Brain microvascular endothelial cell (primary cell): ENCODE results near the gene ACTRT2.
A peak's percentile ranks its signal among the peaks of the same experiment; 100 is the strongest.

Source experiments
- DNase-seq: peaks from one replicate; pipeline ENCODE4 v3.0.0-alpha.2; 2020
- H3K27ac ChIP-seq: fragments of 250-450 bp; sonication (Bioruptor Pico); 2 replicates; pipeline ENCODE4 v1.5.1; 2020; ENCODE audit warnings: mild to moderate bottlenecking, moderate library complexity
- H3K27me3 ChIP-seq: fragments of 250-450 bp; sonication (Bioruptor Pico); replicated peaks from 2 replicates; pipeline ENCODE4 v1.5.1; 2020; ENCODE audit warnings: mild to moderate bottlenecking
- H3K36me3 ChIP-seq: fragments of 250-450 bp; sonication (Bioruptor Pico); replicated peaks from 2 replicates; pipeline ENCODE4 v1.5.1; 2020; ENCODE audit warnings: mild to moderate bottlenecking
- H3K4me3 ChIP-seq: 2 replicates; pipeline ENCODE4 v1.5.1; 2011; ENCODE audit warnings: low read depth, mild to moderate bottlenecking, control low read depth, low read length, moderate library complexity
- CTCF ChIP-seq: IDR thresholded peaks from 2 replicates; pipeline ENCODE4 v1.5.1; 2011; ENCODE audit warnings: low read depth, mild to moderate bottlenecking, moderate library complexity, low read length, control low read depth, inconsistent platforms; ENCODE audit errors: missing control alignments
- in situ Hi-C: cut with HindIII; loops from 2 replicates; pipeline ENCODE4 v1.10.0; 2017; ENCODE audit warnings: low sequenced_read_pairs, low pct_ligation_motif_present

ACTRT2 gene

GRCh38 chr1:3067671-3068563 lies 46.6 kb downstream of the ACTRT2 start:
- TF ChIP-seq CTCF = no peak
- in situ Hi-C loops = loop anchor here (25.0 kb wide), 1 partner anchor 344 kb away; no protein-coding TSS in a partner anchor
- Histone ChIP-seq H3K27ac (no peak overlapping the region), H3K36me3 (no peaks in the 10 kb centered on the region), H3K4me3 (peak overlapping the region; percentile 32), H3K27me3 (peaks cover 74% of the 10 kb centered on the region)
- no peak for DNase-seq

- Histone ChIP-seq H3K36me3 (no peaks in the 10 kb centered on the region), H3K27ac (no peak within 1 kb of the TSS), H3K27me3 (peaks cover 74% of the 10 kb centered on the region), H3K4me3 (peak within 1 kb of the TSS; percentile 55)
- in situ Hi-C loops = loop anchor here (25.0 kb wide), 1 partner anchor 344 kb away; no protein-coding TSS in a partner anchor
- TF ChIP-seq CTCF = no peak
- peak; percentile 32 for DNase-seq
These were observed 47.5 kb downstream of the ACTRT2 start, which contains the start of gene PRDM16 for GRCh38 chr1:3068564-3069431. PRDM16 (plus strand) TSS chr1:3069203; CDS start chr1:3069260, 57 bp downstream.

- H3K4me3 ChIP-seq = peak overlapping the region; percentile 55
- H3K36me3 ChIP-seq = no peaks in the 10 kb centered on the region
- TF ChIP-seq CTCF = peak; percentile 56
- no peak overlapping the region for H3K27ac ChIP-seq
- peak; percentile 50 for DNase-seq
- H3K27me3 ChIP-seq = peaks cover 72% of the 10 kb centered on the region
- in situ Hi-C loops = loop anchor here (25.0 kb wide), 1 partner anchor 343 kb away; no protein-coding TSS in a partner anchor
These were observed 48.4 kb downstream of the ACTRT2 start for GRCh38 chr1:3069491-3070308.

- Histone ChIP-seq H3K36me3 (no peaks in the 10 kb centered on the region), H3K4me3 (peak overlapping the region; percentile 55), H3K27ac (no peak overlapping the region), H3K27me3 (peaks cover 66% of the 10 kb centered on the region)
- no peak for TF ChIP-seq CTCF
- no peak for DNase-seq
- in situ Hi-C loops = loop anchor here (25.0 kb wide), 1 partner anchor 342 kb away; no protein-coding TSS in a partner anchor
These were observed 49.0 kb downstream of the ACTRT2 start for GRCh38 chr1:3070309-3070643.
